K562 (cell line): ENCODE data around the gene UBXN6. TPM values are rescaled to one million over a fixed set of nuclear protein-coding genes. Genes with fewer than 3 reads are reported as not detected.

ENCODE experiments used
- ATAC-seq: fragments of 200-7000 bp; cut with Tn5 transposase; 3 replicates; pipeline ENCODE4 v1.9.1; 2020; ENCODE audit warnings: moderate library complexity
- BruUV-seq: library from RNA; stranded (reverse); fragments of 400-500 nt; replicated peaks from 2 replicates; lab custom pipeline; 2021; lab: Mats Ljungman, UMichigan
- CTCF ChIA-PET: fragments of 300-600 bp; formaldehyde crosslinking; extraction: SDS; loops from one replicate; lab custom pipeline; 2021; ENCODE audit warnings: low intra/inter-chr PET ratio; lab: Yijun Ruan, JAX
- POLR2A ChIA-PET: fragments of 300-600, 350-650 bp; sonication (Branson Sonifier 250); formaldehyde crosslinking; extraction: SDS; loops from one replicate; lab custom pipeline; 2021; ENCODE audit warnings: antibody characterized with exemption, inconsistent platforms; lab: Yijun Ruan, JAX
- DNase-seq, 4 experiments: peaks; one replicate each; pipeline versions ENCODE4 v3.0.0 to v3.0.0-alpha.2; 2011 to 2018; ENCODE audit warnings: low spot score in 3 of 4, mixed read lengths in 3 of 4; ENCODE audit errors: extremely low read depth in 1 of 4
- FAIRE-seq: peaks from 2 replicates; lab custom pipeline; 2011; peaks lifted over from hg19 to GRCh38; lab: Jason Lieb, UNC
- H2AFZ ChIP-seq: 2 replicates; pipeline ENCODE4 v1.6.0; 2011; ENCODE audit warnings: low read depth, low read length, control low read depth, inconsistent platforms
- H3K27ac ChIP-seq: fragments of 200-600 bp; 3 replicates; pipeline ENCODE4 v1.8.0; 2011; ENCODE audit warnings: low read depth, mild to moderate bottlenecking, control low read depth, inconsistent platforms, low read length, moderate library complexity, mixed read lengths; ENCODE audit errors: extremely low read depth
- H3K27me3 ChIP-seq, 2 experiments: fragments of 300-600 bp in 1 of 2; 2 replicates in 1 of 2; 3 replicates in 1 of 2; pipeline versions ENCODE4 v1.6.0 to v1.8.0; 2011; ENCODE audit warnings: inconsistent platforms in 2 of 2, low read length in 2 of 2, mild to moderate bottlenecking in 1 of 2, mixed read lengths in 1 of 2, moderate library complexity in 1 of 2; ENCODE audit not compliant: control insufficient read depth in 2 of 2, insufficient read depth in 2 of 2
- H3K36me3 ChIP-seq: fragments of 300-600 bp; 3 replicates; pipeline ENCODE4 v1.8.0; 2011; ENCODE audit warnings: mild to moderate bottlenecking, low read length, inconsistent platforms; ENCODE audit not compliant: control insufficient read depth, insufficient read depth
- H3K4me1 ChIP-seq, 2 experiments: fragments of 200-600 bp in 1 of 2; replicated peaks in 1 of 2; 2 replicates in 1 of 2; 3 replicates in 1 of 2; pipeline versions ENCODE4 v1.5.1 to v1.8.0; 2011; ENCODE audit warnings: inconsistent platforms in 2 of 2, low read length in 2 of 2, mild to moderate bottlenecking in 1 of 2, mixed read lengths in 1 of 2, moderate library complexity in 1 of 2; ENCODE audit not compliant: control insufficient read depth in 2 of 2, insufficient read depth in 2 of 2
- H3K4me2 ChIP-seq: 2 replicates; pipeline ENCODE4 v1.6.1; 2011; ENCODE audit warnings: low read length, control low read depth, inconsistent platforms, mixed read lengths; ENCODE audit not compliant: insufficient read depth
- H3K4me3 ChIP-seq: fragments of 200-600 bp; sonication (generic), shearing (Covaris generic); 2 replicates; pipeline ENCODE4 v1.5.1; 2016; ENCODE audit warnings: control low read depth, inconsistent platforms
- H3K79me2 ChIP-seq: fragments of 200-600 bp; 3 replicates; pipeline ENCODE4 v1.8.0; 2011; ENCODE audit warnings: low read length, inconsistent platforms; ENCODE audit not compliant: control insufficient read depth, insufficient read depth
- H3K9ac ChIP-seq, 2 experiments: 2 replicates each; pipeline versions ENCODE4 v1.6.0 to v1.6.1; 2011; ENCODE audit warnings: low read depth in 2 of 2, low read length in 2 of 2, control low read depth in 1 of 2, inconsistent platforms in 1 of 2, mild to moderate bottlenecking in 1 of 2, mixed read lengths in 1 of 2; ENCODE audit not compliant: insufficient read depth in 1 of 2
- H3K9me1 ChIP-seq: one replicate; pipeline ENCODE4 v1.6.0; 2011; ENCODE audit warnings: inconsistent platforms, mild to moderate bottlenecking, low read length, moderate library complexity; ENCODE audit not compliant: control insufficient read depth, insufficient read depth
- H3K9me3 ChIP-seq: replicated peaks from 2 replicates; pipeline ENCODE4 v1.5.1; 2011; ENCODE audit warnings: low read depth, low read length, inconsistent platforms; ENCODE audit not compliant: control insufficient read depth, insufficient read depth
- H4K20me1 ChIP-seq: replicated peaks from 2 replicates; pipeline ENCODE4 v1.6.1; 2011; ENCODE audit warnings: low read length, inconsistent platforms, mixed read lengths; ENCODE audit not compliant: control insufficient read depth, insufficient read depth
- CLOCK ChIP-seq: fragments of 250-450 bp; sonication (Bioruptor Pico); IDR thresholded peaks from 2 replicates; pipeline ENCODE4 v1.4.0; 2020; ENCODE audit warnings: mild to moderate bottlenecking, moderate library complexity, borderline replicate concordance
- CTBP1 ChIP-seq: fragments of 450-650 bp; IDR thresholded peaks from 2 replicates; pipeline ENCODE4 v1.6.1; 2016; ENCODE audit warnings: borderline replicate concordance
- ETV1 ChIP-seq: fragments of 450-650 bp; conservative IDR thresholded peaks from 2 replicates; pipeline ENCODE4 v1.6.1; 2016; ENCODE audit warnings: missing genetic modification characterization, control low read depth, low read depth, missing compliant biosample characterization
- FOXK1 ChIP-seq: sonication (generic); formaldehyde crosslinking; IDR thresholded peaks from 2 replicates; pipeline ENCODE4 v1.8.0; 2022; ENCODE audit warnings: missing genetic modification reagents, mild to moderate bottlenecking, borderline replicate concordance
- FOXP4 ChIP-seq: sonication (generic); formaldehyde crosslinking; IDR thresholded peaks from 2 replicates; pipeline ENCODE4 v1.8.0; 2022; ENCODE audit warnings: mild to moderate bottlenecking, missing genetic modification reagents, borderline replicate concordance
- HLTF ChIP-seq: fragments of 450-650 bp; IDR thresholded peaks from 2 replicates; pipeline ENCODE4 v1.6.1; 2016
- JUNB ChIP-seq: fragments of 450-650 bp; formaldehyde crosslinking; conservative IDR thresholded peaks from 2 replicates; pipeline ENCODE4 v1.4.0; 2020; ENCODE audit warnings: mild to moderate bottlenecking
- NFE2L1 ChIP-seq: fragments of 450-650 bp; IDR thresholded peaks from 2 replicates; pipeline ENCODE4 v1.6.1; 2016; ENCODE audit warnings: missing genetic modification characterization, low read depth, mild to moderate bottlenecking, missing compliant biosample characterization, moderate library complexity, borderline replicate concordance
- SIN3B ChIP-seq: fragments of 450-650 bp; IDR thresholded peaks from 2 replicates; pipeline ENCODE4 v1.6.1; 2017; ENCODE audit warnings: low read depth, mild to moderate bottlenecking, moderate library complexity
- SP1 ChIP-seq: sonication (generic); formaldehyde crosslinking; IDR thresholded peaks from 2 replicates; pipeline ENCODE4 v1.8.1; 2022; ENCODE audit warnings: mild to moderate bottlenecking, missing genetic modification reagents
- THAP12 ChIP-seq: fragments of 250-450 bp; sonication (Bioruptor Pico); IDR thresholded peaks from 2 replicates; pipeline ENCODE4 v1.9.0; 2021; ENCODE audit warnings: mild to moderate bottlenecking, inconsistent platforms
- ZNF24 ChIP-seq: fragments of 450-650 bp; IDR thresholded peaks from 2 replicates; pipeline ENCODE4 v1.6.1; 2016
- ZNF512 ChIP-seq: IDR thresholded peaks from 2 replicates; pipeline ENCODE4 v1.6.1; 2016; ENCODE audit warnings: missing genetic modification characterization, missing compliant biosample characterization
- ZNF583 ChIP-seq: fragments of 250-450 bp; sonication (Bioruptor Pico); IDR thresholded peaks from 2 replicates; pipeline ENCODE4 v1.4.0; 2020
- ZNF644 ChIP-seq: fragments of 200-800 bp; sonication (Bioruptor generic); IDR thresholded peaks from 2 replicates; pipeline ENCODE4 v1.6.1; 2016; ENCODE audit warnings: low read depth, missing genetic modification characterization, missing compliant biosample characterization
- WGBS: fragments of 100-300 bp; shearing (Covaris generic); methylation state at CpG from one replicate; pipeline ENCODE4 v1.1.6; 2016; ENCODE audit warnings: low coverage, mixed read lengths; ENCODE audit not compliant: insufficient coverage; ENCODE audit errors: missing lambda C conversion rate; 5-methylcytosine and 5-hydroxymethylcytosine counted together
- in situ Hi-C: fragments of 300-500 bp; cut with MboI; formaldehyde crosslinking; loops from 4 replicates; pipeline ENCODE4 v1.15.0; 2018; ENCODE audit warnings: inconsistent platforms, mixed read lengths
- intact Hi-C: fragments of 100-400 bp; cut with micrococcal nuclease; formaldehyde crosslinking; loops from 2 replicates; pipeline ENCODE4 v1.14.2; 2022
- polyA plus RNA-seq, 8 experiments: library from polyadenylated mRNA; depleted of rRNA in 4 of 8; stranded (reverse) in 5 of 8; unstranded in 3 of 8; fragments of >200 nt; fragmentation: Nextera tagmentation in 2 of 8; fragmentation: Illumina TruSeq in 1 of 8; extraction: Ambion mirVana in 2 of 8; extraction: Trizol in 1 of 8; gene quantifications; 2 replicates each; pipeline versions ENCODE4 v1.2.1 to v1.2.3, GENCODE V29; 2011 to 2014; ENCODE audit warnings: inconsistent platforms in 1 of 8, missing spikeins in 1 of 8
- total RNA-seq, 7 experiments: library from RNA; depleted of rRNA in 6 of 7; stranded (reverse); fragments of >200 nt in 6 of 7; fragmentation: Illumina TruSeq in 2 of 7; extraction: Trizol in 2 of 7; gene quantifications; 2 replicates each; pipeline versions ENCODE4 v1.2.1 to v1.2.3, GENCODE V29; 2011 to 2021; ENCODE audit warnings: low replicate concordance in 1 of 7

UBXN6 gene
- total and polyA plus RNA-seq, 9 of the 15 experiments (the other 6 are each of a cell fraction or from before 2014, with no cell fraction given), result 0.48 to 90.2 (median 29.5) TPM

GRCh38 chr19:4431296-4431695, 26.3 kb downstream of the UBXN6 start:
- DNase-seq, result no peak
- CTCF ChIA-PET, result no interaction called here
- Histone ChIP-seq H3K4me2 (no peak overlapping the region), H3K4me3 (no peak overlapping the region), H3K79me2 (peaks cover 2% of the 10 kb centered on the region; the same call in 1 of the 3 replicates), H3K27me3 (no peaks in the 10 kb centered on the region)
- TF ChIP-seq THAP12 (CRISPR knock-in tag) (no peak), JUNB (CRISPR knock-in tag) (no peak), ZNF24 (no peak), SIN3B (no peak), ZNF583 (no peak), ETV1 (tag) (no peak), SP1 (no peak), HLTF (no peak), NFE2L1 (tag) (no peak), FOXP4 (CRISPR knock-in tag) (no peak), CLOCK (CRISPR knock-in tag) (no peak), FOXK1 (CRISPR knock-in tag) (no peak), CTBP1 (no peak), ZNF512 (tag) (no peak), ZNF644 (tag) (no peak)
- TF ChIP-seq, all 486 proteins: peak for 0
- Histone ChIP-seq H3K27ac (no peak overlapping the region), H3K4me1 (peaks cover 0 to 2% of the 10 kb centered on the region in 2 experiments; a peak in 1 of 5 replicates), H3K9me3 (no peaks in the 10 kb centered on the region), H3K9me1 (no peaks in the 10 kb centered on the region), H3K9ac (no peak overlapping the region), H3K36me3 (peaks cover 83% of the 10 kb centered on the region; the same call in 2 of the 3 replicates), H2AFZ (no peak overlapping the region), H4K20me1 (no peaks in the 10 kb centered on the region)
- no peak for FAIRE-seq
- POLR2A ChIA-PET, result no interaction called here
- in situ Hi-C loops, result no loop called here
- no peak for ATAC-seq
- no TSS peak for BruUV-seq
- intact Hi-C loops, result no loop called here
- WGBS, result 89% methylated on average over 9 of the region's 9 CpGs
